Skeletal muscle cell (primary cell): ENCODE data around the gene INPP5J.
"Not testable (repeated sequence)": the region's sequence is repeated elsewhere in the genome, so short reads cannot be mapped to it uniquely, and the experiment has no call there.

ENCODE experiments used
- DNase-seq: peaks from one replicate; pipeline ENCODE4 v3.0.0-alpha.2; 2010; ENCODE audit warnings: low read depth
- H3K4me3 ChIP-seq: 2 replicates; pipeline ENCODE4 v1.5.1; 2011; ENCODE audit warnings: low read depth, mild to moderate bottlenecking, control low read depth, low read length, moderate library complexity

INPP5J gene

GRCh38 chr22:31122532-31123291 is at the start of gene INPP5J:
TSS of gene INPP5J (plus strand) at chr22:31122966. CDS start at chr22:31123015, 49 bp downstream.
- peak within 1 kb of the TSS; percentile 34 for H3K4me3 ChIP-seq
- DNase-seq, result no peak

DNA sequence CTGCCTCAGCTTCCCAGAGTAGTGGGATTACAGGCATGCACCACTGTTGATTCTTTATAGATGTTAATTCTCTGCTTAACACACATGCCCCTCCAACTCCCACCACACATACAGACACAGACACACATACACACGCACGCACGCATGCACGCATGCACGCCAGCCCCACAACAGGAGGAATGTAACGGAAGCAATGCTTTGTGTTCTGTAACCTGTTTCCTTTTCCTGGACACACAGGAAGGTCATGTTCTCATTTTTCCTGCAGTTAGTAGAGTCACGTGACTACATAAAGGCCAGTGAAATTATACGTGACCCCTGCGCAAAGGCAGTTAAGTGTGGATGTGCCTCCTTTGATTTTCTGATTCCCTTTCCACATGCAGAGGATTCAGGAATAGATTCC is 49.6 kb upstream of the INPP5J start:
- not testable (repeated sequence) for H3K4me3 ChIP-seq, DNase-seq

DNA sequence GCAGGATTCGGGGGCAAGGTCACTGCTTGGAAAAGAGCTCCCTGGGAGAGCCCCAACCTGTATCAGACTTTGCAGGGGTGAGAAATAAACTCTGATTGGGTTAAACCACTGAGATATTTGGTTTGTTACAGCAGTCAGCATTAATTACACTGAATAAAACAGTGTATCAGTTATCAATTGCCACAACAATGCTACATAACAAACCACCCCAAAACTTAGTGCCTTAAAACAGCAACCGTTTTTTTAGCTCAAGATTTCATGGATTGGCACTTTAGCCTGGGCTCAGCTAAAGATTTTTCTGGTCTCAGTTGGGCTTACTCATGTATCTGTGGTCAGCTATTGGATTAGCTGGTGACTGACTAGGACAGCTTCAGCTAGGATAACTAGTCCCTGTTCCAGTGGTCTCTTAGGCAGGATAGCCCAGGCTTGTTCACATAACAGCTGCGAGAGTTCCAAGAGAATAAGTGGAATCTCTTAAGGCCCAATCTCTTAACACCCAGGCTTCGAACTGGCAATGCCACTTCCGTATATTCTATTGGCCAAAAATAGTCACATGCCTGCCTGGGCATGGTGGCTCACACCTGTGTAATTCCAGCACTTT is 49.1 kb upstream of the INPP5J start:
- not testable (repeated sequence) for H3K4me3 ChIP-seq, DNase-seq

DNA sequence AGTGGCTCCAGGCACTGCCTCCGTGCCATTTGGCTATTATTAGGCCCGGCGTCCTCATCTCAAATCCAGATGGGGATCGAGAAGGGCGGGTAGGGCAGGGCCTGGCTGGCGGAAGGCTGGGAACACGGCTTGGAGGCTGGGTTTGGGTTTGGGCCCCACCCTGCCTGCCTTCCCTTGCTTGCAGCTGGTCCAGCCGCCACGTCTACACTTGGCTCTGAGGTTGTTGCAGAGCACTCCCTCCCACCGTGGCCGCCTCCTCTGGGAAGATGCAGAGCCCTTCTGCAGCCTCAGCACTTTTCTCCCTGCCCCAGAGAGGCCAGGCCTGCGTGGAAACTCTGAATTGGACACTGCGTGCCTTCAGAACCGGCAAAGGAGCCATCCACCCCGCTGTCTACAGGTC is 46.8 kb upstream of the INPP5J start:
- no peak for DNase-seq
- H3K4me3 ChIP-seq, result no peak overlapping the region

DNA sequence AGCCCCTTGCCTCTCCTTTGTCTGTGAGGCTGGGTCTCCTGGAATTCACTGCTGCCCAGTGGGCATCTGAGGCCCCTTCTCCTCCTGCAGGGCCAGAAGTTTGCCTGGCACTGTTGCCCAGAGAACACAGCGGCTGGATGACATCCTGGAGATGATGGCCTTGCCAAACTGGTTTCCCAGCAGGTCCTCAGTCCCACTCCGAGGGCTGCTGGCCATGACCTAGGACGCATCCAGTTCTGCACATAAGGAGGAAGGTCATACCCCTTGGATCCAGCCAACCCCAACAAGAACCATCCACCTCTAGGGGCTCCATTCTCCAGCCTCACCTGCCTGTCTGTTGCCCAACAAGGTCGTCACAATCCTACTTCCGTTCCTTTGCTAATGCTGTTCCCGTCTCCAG is 45.1 kb upstream of the INPP5J start:
- no peak for DNase-seq
- H3K4me3 ChIP-seq, result no peak overlapping the region

GRCh38 chr22:31078389-31078788 is 44.4 kb upstream of the INPP5J start:
- not testable (repeated sequence) for H3K4me3 ChIP-seq, DNase-seq

DNA sequence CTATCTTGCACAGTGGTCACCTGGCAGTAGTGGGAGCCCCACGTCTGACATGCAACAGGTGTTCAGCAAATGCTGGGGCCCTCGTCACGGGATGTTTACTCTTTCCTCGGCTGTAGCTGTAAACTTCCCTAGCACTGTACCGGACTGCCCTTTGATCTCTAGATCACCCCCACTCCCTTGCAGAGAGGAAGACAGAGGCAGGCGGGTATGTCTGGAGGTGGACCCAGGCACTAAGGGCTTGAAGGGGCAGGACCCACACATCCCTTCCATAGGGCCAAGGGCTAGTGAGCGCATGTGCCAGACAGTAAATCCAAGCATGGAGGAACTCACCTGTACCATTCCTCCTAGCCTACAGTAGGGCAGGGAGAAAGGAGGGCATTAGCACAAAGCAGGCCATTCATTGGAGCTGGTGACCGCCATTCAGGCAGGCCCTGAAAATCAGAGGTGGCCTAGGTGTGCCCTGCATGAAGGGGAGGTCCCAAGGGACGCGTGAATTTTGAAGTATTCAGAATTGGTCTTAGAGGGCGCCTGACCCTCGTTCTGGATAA is 43.6 kb upstream of the INPP5J start:
- H3K4me3 ChIP-seq, result no peak overlapping the region
- no peak for DNase-seq

GRCh38 chr22:31080164-31080847 is 42.5 kb upstream of the INPP5J start:
- H3K4me3 ChIP-seq, result peak overlapping the region; percentile 88
- DNase-seq, result no peak

GRCh38 chr22:31080848-31081649 is 41.7 kb upstream of the INPP5J start, which contains the start of gene SMTN:
TSS of gene SMTN (plus strand) at chr22:31081318. CDS start at chr22:31083259, 1,941 bp downstream.
- peak; percentile 57 for DNase-seq
- H3K4me3 ChIP-seq, result peak within 1 kb of the TSS; percentile 88

DNA sequence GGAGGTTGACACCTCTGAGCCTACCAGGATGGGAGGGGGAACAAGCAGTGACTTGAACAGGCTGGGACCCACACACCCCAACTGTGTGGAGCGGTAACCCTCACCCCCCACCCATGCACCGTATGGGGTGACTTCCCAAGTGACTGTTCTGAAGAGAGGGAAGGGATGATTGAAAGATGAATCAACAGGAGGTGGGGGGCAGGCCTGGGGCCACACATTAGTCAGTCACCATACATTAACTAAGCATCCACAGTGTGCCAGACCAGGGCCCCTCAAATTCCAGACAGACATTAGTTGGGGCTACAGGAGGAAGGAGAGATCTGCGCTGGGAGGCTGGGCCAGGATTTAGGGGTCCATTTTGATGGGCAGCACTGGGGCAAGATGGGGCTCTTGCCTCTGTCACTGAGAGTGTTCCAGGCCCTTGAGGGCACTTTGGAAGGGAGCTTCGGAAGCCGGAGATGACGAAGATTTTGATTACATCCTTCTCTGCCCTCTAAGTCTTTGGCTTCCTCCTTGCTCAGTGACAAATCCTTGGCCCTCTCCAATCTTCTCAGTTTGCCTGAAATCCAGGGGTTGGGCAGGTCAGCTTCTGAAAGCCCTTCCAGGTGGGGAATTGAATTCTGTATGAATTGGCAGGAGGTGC is 40.7 kb upstream of the INPP5J start:
- H3K4me3 ChIP-seq, result peak overlapping the region; percentile 88
- DNase-seq, result no peak

DNA sequence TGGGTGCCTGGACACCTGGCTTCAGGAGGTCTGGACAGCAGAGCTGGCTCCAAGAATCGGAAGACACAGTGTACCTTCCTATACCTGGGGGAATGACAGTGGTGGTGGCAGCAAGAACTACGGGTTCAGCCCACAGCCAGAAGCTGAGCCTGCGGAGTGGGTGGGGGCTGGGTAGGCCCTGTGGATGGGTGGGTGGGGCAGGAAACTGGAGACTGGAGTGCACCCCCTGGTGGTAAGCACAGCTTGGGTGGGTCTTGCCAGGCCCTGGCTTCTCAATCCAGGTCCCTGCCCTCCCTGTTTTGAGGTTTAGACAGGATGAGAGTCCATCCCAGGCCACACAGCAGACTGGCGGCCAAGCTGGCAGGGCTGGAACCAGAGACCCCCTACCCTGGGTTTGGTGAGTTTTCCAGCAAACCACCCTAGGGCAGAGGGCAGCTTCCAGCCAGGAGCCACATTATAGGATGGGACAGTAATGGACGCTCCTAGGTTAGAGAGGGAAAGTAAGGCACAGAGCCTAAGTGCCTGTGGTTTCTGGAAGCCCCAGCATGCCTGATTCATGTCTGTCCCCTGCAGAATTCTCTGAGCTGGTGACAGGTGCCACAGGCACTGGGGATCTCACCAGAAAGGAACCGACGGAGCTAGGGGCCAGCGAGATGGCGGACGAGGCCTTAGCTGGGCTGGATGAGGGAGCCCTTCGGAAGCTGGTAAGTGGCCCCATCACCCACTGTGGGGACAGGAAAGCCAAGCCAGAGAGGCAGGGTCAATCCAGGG is 40.0 kb upstream of the INPP5J start:
- H3K4me3 ChIP-seq, result peak overlapping the region; percentile 88
- DNase-seq, result no peak

GRCh38 chr22:31083377-31083768 is 39.4 kb upstream of the INPP5J start:
- peak overlapping the region; percentile 1 for H3K4me3 ChIP-seq
- DNase-seq, result no peak

DNA sequence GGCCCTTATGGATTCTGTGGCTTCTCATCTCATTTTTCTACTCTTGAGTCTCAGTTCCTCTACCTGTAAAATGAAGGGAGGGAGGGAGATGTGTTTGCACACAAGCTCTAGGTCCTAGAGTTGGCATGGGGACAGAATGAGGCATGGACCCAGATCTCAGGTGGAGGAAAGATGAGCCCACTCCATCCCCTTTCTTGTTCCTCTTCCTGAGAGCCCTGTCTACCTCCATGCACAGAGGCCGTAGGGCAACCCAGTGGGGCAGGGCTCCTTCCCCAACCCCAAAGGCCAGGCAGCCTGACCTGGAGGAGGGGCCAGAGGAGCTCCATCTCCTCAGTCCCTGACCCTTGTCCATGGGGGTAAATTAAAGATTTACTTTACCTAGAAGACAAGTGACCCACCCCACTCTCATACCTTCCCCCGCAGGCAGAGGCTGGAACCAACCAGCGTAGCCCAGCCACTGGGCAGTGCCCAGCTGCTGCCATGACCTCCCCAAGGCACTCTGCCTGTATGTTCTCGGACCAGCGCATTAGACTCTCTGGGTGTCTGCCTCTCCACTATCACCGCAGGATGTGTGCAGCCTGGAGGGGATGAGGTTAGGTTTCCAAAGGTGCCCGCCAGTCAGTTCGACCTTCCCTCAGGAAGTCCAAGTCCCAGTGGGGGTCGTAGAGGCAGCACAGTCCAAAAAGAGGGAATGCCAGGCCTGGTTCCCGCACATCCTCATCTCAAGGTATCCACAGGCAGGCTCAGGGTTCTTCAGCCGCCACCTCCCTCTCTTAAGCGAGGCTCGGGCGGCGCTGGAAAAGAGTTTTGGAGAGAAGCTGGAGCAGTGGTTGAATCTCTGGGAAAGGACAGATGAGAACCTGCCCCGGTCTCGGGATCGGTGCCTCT is 38.6 kb upstream of the INPP5J start:
- DNase-seq, result no peak
- H3K4me3 ChIP-seq, result peak overlapping the region; percentile 69

GRCh38 chr22:31084811-31085492 is 37.8 kb upstream of the INPP5J start:
- H3K4me3 ChIP-seq, result peak overlapping the region; percentile 69
- no peak for DNase-seq

- peak overlapping the region; percentile 69 for H3K4me3 ChIP-seq
- DNase-seq, result no peak
Measured at GRCh38 chr22:31085493-31085824, 37.3 kb upstream of the INPP5J start.

- DNase-seq, result no peak
- H3K4me3 ChIP-seq, result no peak overlapping the region
Measured at GRCh38 chr22:31085928-31086327, 36.8 kb upstream of the INPP5J start.
